ENCODE measurements around the gene TCF7L1. TPM values are rescaled to one million over a fixed set of nuclear protein-coding genes. Genes with fewer than 3 reads are reported as not detected.
"Not testable (repeated sequence)": the region's sequence is repeated elsewhere in the genome, so short reads cannot be mapped to it uniquely, and the experiment has no call there.

The TCF7L1 gene
- total and polyA plus RNA-seq, 2 experiments from 2014 or later, result 0.65 to 1.8 TPM

DNA sequence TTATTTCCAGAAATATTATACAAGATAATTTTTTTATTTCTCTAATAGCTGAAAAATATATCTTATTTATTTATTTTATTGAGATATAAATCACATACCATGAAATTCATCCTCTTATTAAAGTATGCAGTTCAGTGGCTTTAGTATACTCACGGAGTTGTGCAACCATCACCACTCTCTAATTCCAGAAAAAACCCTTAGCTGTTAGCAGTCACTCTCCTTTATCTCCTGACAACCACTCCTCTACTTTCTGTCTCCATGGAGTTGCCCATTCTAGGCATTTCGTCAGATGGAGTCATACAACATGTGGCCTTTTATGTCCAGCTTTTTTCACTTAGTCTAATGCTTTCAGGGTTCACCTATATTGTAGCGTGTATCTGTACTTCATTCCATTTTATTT is 66.5 kb downstream of the TCF7L1 start:
- 49 to 50% methylated on average over 3 of the region's 3 CpGs for WGBS, 2 experiments (ENCODE audit: low coverage in 1 of 2, low lambda C conversion rate in 2 of 2, missing lambda C conversion rate in 2 of 2)
- Histone ChIP-seq H2AFZ (no peak overlapping the region), H3K9me3 (ENCODE audit: low read depth) (no peaks in the 10 kb centered on the region), H3K27me3 (replicated peaks; ENCODE audit: insufficient read depth) (no peaks in the 10 kb centered on the region), H3K4me1 (ENCODE audit: insufficient read depth) (no peaks in the 10 kb centered on the region), H3K4me3 (no peak overlapping the region), H3K27ac (no peak overlapping the region), H4K20me1 (ENCODE audit: insufficient read depth) (no peaks in the 10 kb centered on the region), H3K36me3 (ENCODE audit: low read depth) (no peaks in the 10 kb centered on the region), H3K9ac (no peak overlapping the region), H3K9me2 (ENCODE audit: insufficient read depth) (no peaks in the 10 kb centered on the region), H3F3A (ENCODE audit: insufficient read depth) (no peaks in the 10 kb centered on the region; the same call in none of the 2 replicates), H3K79me2 (ENCODE audit: insufficient read depth) (no peaks in the 10 kb centered on the region), H3K4me2 (ENCODE audit: unreplicated experiment) (no peak overlapping the region)
- no peak for TF ChIP-seq EZH2 (IDR thresholded peaks at IDR 0.05; ENCODE audit: insufficient read depth, poor library complexity, severe bottlenecking)
- no peak for TF ChIP-seq EZH2phosphoT487 (IDR thresholded peaks at IDR 0.05; ENCODE audit: insufficient read depth, low read depth)
- in situ Hi-C loops (cut with MboI), result no loop called here
- peak; percentile 59 for DNase-seq

DNA sequence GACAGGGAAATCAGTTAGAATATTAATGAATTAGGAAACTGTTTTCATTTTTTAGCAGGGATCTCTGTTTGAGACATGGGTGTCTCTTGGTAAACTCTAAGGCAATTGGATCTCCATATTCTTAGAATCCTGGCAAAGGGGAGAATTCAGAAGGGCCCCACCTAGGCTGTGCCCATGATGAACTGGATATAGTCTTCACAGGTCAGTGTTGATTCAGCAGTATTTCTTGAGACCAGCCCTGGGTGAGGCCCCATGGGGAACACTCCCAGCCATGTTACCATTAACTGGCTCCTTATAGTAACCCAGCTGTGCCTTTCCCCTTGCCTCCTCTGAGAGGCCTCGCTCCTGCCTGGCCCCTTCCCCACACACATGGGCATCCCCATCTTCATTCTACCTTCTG is 76.7 kb downstream of the TCF7L1 start:
- Histone ChIP-seq H2AFZ (no peak overlapping the region), H4K20me1 (ENCODE audit: insufficient read depth) (peaks cover 2% of the 10 kb centered on the region; the same call in 1 of the 2 replicates), H3K4me2 (ENCODE audit: unreplicated experiment) (no peak overlapping the region), H3K4me1 (ENCODE audit: insufficient read depth) (peaks cover 2% of the 10 kb centered on the region), H3K9me3 (ENCODE audit: low read depth) (no peaks in the 10 kb centered on the region), H3K27me3 (replicated peaks; ENCODE audit: insufficient read depth) (peaks cover 10% of the 10 kb centered on the region; the same call in 1 of the 2 replicates), H3F3A (ENCODE audit: insufficient read depth) (peaks cover 2% of the 10 kb centered on the region), H3K27ac (no peak overlapping the region), H3K9ac (no peak overlapping the region), H3K36me3 (ENCODE audit: low read depth) (no peaks in the 10 kb centered on the region), H3K79me2 (ENCODE audit: insufficient read depth) (no peaks in the 10 kb centered on the region), H3K4me3 (no peak overlapping the region), H3K9me2 (ENCODE audit: insufficient read depth) (no peaks in the 10 kb centered on the region)
- 95 to 100% methylated on average over 1 of the region's 1 CpG for WGBS, 2 experiments (ENCODE audit: low coverage in 1 of 2, low lambda C conversion rate in 2 of 2, missing lambda C conversion rate in 2 of 2)
- TF ChIP-seq EZH2 (IDR thresholded peaks at IDR 0.05; ENCODE audit: insufficient read depth, poor library complexity, severe bottlenecking), result no peak
- no peak for TF ChIP-seq EZH2phosphoT487 (IDR thresholded peaks at IDR 0.05; ENCODE audit: insufficient read depth, low read depth)
- in situ Hi-C loops (cut with MboI), result no loop called here
- no peak for DNase-seq

DNA sequence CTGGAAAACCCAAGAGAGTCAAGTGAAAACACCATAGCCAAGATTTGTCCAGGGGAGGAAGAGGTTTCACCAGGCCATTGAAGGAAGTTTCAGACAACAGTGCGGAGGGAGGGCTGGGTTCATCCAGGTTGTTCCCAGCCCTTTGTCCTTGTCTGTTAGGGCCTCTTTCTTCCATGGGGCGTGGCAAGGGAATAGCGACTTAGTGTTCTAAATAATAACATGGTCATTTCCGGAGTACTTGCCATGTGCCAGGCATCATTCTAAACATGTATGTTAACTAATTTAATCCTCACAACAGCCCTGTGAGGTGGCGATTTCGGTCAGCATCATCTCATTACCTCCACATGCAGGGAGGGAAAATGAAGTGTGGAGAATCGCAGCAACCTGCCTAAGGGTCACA is 77.3 kb downstream of the TCF7L1 start:
- in situ Hi-C loops (cut with MboI), result no loop called here
- WGBS, 2 experiments (ENCODE audit: low coverage in 1 of 2, low lambda C conversion rate in 2 of 2, missing lambda C conversion rate in 2 of 2), result 96 to 99% methylated on average over 7 of the region's 7 CpGs
- Histone ChIP-seq H3K4me3 (no peak overlapping the region), H3K9me2 (ENCODE audit: insufficient read depth) (no peaks in the 10 kb centered on the region), H3K27ac (no peak overlapping the region), H3K9ac (no peak overlapping the region), H3K4me2 (ENCODE audit: unreplicated experiment) (no peak overlapping the region), H3K79me2 (ENCODE audit: insufficient read depth) (no peaks in the 10 kb centered on the region), H3K36me3 (ENCODE audit: low read depth) (no peaks in the 10 kb centered on the region), H2AFZ (no peak overlapping the region), H3K4me1 (ENCODE audit: insufficient read depth) (peaks cover 7% of the 10 kb centered on the region), H3K27me3 (replicated peaks; ENCODE audit: insufficient read depth) (peaks cover 10% of the 10 kb centered on the region; the same call in 1 of the 2 replicates), H4K20me1 (ENCODE audit: insufficient read depth) (peaks cover 7% of the 10 kb centered on the region; the same call in 1 of the 2 replicates), H3F3A (ENCODE audit: insufficient read depth) (peaks cover 7% of the 10 kb centered on the region), H3K9me3 (ENCODE audit: low read depth) (no peaks in the 10 kb centered on the region)
- DNase-seq, result no peak
- TF ChIP-seq EZH2phosphoT487 (IDR thresholded peaks at IDR 0.05; ENCODE audit: insufficient read depth, low read depth) (no peak), EZH2 (IDR thresholded peaks at IDR 0.05; ENCODE audit: insufficient read depth, poor library complexity, severe bottlenecking) (no peak)

DNA sequence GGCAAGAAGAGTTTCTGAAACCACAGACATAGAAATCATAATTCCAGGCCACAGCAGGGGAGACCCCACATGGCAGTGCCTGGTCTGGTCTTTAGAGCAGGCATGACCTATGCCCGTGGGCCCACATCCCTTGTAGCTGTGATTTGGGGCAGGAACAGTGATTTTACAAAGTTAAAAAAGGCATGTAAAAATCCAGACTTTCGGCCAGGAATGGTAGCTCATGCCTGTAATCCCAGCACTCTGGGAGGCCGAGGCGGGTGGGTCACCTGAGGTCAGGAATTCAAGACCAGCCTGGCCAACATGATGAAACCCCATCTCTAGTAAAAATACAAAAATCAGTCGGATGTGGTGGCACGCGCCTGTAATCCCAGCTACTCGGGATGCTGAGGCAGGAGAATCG is 78.4 kb downstream of the TCF7L1 start:
- peaks cover 16% of the 10 kb centered on the region for H3K4me1 ChIP-seq (ENCODE audit: insufficient read depth)
- H3F3A ChIP-seq (ENCODE audit: insufficient read depth), result peaks cover 16% of the 10 kb centered on the region
- H3K4me2 ChIP-seq (ENCODE audit: unreplicated experiment); DNase-seq; H3K27ac ChIP-seq; H3K79me2 ChIP-seq (ENCODE audit: insufficient read depth); in situ Hi-C loops (cut with MboI); H4K20me1 ChIP-seq (ENCODE audit: insufficient read depth); H3K9ac ChIP-seq; H2AFZ ChIP-seq; H3K4me3 ChIP-seq; H3K36me3 ChIP-seq (ENCODE audit: low read depth); H3K9me3 ChIP-seq (ENCODE audit: low read depth); H3K9me2 ChIP-seq (ENCODE audit: insufficient read depth): not testable (repeated sequence)
- H3K27me3 ChIP-seq (replicated peaks; ENCODE audit: insufficient read depth), result peaks cover 10% of the 10 kb centered on the region; the same call in 1 of the 2 replicates
- 93 to 94% methylated on average over 9 of the region's 9 CpGs for WGBS, 2 experiments (ENCODE audit: low coverage in 1 of 2, low lambda C conversion rate in 2 of 2, missing lambda C conversion rate in 2 of 2)

DNA sequence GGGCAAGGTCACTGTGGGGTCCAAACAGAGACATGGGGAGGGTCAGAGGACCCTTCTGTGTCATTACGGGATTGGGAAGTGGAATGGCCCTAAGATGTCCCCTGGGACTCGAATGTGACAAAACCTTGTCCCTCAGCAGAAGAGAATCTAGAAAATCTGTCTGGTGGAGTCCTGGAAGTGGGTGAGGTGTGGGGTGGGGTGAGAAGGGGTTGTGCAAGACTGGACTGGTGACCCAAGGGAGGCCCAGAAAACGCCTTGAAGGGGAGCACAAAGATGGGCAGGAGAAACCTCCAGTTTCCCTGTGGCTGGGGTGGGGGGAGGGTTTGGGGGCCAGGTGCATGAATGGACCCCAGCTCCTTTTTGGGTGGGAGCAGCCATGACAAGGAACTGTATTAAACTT is 79.6 kb downstream of the TCF7L1 start:
- WGBS, 2 experiments (ENCODE audit: low coverage in 1 of 2, low lambda C conversion rate in 2 of 2, missing lambda C conversion rate in 2 of 2), result 92 to 100% methylated on average over 3 of the region's 3 CpGs
- Histone ChIP-seq H3K9me3 (ENCODE audit: low read depth) (no peaks in the 10 kb centered on the region), H3K9me2 (ENCODE audit: insufficient read depth) (no peaks in the 10 kb centered on the region), H3K27me3 (replicated peaks; ENCODE audit: insufficient read depth) (peaks cover 10% of the 10 kb centered on the region; the same call in 1 of the 2 replicates), H3K4me3 (no peak overlapping the region), H3K27ac (no peak overlapping the region), H3K4me2 (ENCODE audit: unreplicated experiment) (no peak overlapping the region), H3K36me3 (ENCODE audit: low read depth) (no peaks in the 10 kb centered on the region), H2AFZ (no peak overlapping the region), H4K20me1 (ENCODE audit: insufficient read depth) (peaks cover 7% of the 10 kb centered on the region; the same call in 1 of the 2 replicates), H3K9ac (no peak overlapping the region), H3F3A (ENCODE audit: insufficient read depth) (peaks cover 20% of the 10 kb centered on the region), H3K4me1 (ENCODE audit: insufficient read depth) (peaks cover 17% of the 10 kb centered on the region), H3K79me2 (ENCODE audit: insufficient read depth) (no peaks in the 10 kb centered on the region)
- TF ChIP-seq EZH2 (IDR thresholded peaks at IDR 0.05; ENCODE audit: insufficient read depth, poor library complexity, severe bottlenecking), result no peak
- no peak for TF ChIP-seq EZH2phosphoT487 (IDR thresholded peaks at IDR 0.05; ENCODE audit: insufficient read depth, low read depth)
- no peak for DNase-seq
- in situ Hi-C loops (cut with MboI), result no loop called here

Measured in GM23248 (cell line).